HG03460 (cell line): ENCODE results near the gene NOL4L.

Experiments used
- ATAC-seq: cut with Tn5 transposase; IDR thresholded peaks from one replicate; pipeline ENCODE4 v1.9.1; 2021; ENCODE audit not compliant: unreplicated experiment

Gene NOL4L

DNA sequence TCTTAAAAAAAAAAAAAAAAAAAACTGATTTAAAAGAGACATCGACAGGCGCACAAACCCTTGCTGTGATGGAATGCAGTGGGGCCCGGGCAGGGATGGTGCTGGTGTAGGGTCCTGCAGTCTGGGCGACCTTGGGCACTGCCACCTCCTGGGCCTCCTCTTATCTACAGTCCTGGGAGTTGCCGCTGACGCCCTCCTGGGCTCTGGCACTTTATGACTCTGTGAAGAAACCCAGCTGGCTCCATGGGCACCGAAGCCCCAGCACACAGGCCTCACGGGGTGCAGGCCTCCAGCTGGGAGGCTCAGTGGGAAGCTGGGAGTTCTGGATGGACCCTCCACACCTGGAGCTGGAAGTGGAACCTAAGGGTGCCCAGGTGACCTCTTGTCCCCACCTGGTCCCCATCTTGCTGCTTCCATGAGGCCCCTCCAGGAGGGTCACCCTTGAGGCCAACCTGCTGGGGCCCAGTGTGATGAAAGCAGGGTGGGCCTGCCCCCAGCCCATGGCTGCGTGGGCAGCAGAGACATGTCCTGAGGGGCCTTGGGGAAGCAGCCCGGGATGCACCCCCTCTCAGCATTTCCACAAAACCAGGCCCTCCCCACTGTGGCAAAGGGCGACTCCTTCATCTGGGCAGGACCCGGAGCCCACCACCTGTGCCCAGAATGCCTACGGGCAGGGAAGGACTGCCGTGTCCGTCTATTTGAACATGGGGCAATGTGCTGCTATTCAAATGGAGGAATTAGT is 122.1 kb downstream of the NOL4L start:
- ATAC-seq = no peak

DNA sequence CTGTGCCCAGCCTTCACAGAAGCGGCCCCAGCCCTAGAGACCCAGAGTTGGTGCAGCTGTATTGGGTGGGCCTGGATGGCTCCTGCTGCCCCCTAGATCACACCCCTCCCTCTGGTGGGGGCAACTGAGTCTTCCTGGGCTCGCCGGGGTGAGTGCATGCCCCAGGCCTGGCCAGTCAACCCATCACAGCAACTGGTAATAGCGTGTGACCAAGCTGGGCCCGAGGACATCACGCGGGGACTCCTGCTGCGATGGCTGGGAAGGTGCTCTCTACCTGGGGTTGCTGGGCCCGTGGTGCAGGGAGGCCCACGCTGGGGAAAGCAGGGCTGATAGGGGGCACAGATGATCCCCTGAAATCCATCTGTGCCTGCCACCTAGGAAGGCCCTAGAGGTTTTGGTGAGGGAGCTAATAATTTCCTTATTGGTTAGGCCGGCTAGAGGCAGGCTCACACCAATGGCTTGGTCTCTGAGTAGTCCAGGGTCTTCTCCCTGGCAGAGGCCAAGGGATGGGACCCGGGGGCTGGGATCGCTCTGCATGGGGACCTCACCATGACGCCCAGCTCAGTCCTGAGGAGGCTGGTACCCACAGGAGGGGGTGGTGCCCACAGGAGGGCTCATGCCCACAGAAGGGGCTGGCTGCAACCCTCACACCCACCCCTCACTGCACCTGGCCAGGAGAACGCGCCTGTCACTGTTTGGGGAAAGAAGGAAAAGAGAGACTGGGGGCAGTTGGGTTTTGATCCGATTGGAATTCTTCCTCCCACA is 123.1 kb downstream of the NOL4L start:
- ATAC-seq = no peak

DNA sequence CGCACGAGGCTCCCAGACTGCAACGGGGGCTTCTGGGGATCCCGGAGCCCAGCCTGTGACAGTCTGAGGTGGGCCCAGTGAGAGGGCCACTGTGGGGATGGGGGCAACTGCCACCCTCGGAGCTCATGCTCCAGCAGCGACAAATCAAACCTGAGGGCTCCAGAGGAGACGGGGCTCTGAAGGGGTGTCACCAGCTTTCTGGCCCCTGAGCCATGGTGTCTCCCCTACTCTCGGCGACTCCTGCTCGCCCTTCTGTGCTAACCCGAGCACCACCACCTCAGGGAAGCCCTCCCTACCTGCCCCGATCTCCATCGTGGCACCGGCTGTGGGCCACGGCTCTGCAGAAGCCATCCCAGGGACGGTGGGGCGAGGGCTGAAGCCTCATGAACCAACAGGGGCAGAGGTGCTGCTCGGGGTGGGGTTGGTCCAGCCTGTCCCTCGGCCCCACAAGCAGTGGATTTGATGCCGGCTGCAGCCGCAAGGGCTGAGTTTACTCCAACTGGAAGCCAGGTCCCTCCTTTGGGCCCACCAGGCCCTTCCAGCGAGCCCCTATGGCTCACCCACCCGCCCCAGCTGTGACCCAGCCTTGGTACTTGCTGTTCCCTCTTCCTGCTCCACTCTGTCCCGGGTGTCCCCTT is 124.3 kb downstream of the NOL4L start:
- no peak for ATAC-seq

DNA sequence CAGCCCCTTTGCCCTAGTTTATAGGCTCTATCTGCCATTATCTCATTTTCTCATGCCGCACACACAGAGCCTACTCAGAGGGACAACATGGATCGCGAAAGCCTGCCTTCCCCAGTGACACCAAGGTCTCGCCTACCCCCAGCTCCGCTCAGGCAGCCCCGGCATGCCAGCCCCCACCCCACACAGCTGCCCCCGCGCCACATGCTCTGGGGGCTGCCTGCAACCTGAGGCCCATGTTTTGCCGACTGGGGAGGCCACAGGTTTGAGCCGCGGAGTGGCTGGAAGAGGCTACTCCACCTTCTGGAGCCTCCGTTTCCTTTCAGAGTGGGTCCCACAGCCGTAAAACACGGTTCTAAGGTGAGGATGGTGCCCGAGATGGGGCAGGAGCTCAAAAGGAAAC is 124.9 kb downstream of the NOL4L start:
- ATAC-seq = no peak

DNA sequence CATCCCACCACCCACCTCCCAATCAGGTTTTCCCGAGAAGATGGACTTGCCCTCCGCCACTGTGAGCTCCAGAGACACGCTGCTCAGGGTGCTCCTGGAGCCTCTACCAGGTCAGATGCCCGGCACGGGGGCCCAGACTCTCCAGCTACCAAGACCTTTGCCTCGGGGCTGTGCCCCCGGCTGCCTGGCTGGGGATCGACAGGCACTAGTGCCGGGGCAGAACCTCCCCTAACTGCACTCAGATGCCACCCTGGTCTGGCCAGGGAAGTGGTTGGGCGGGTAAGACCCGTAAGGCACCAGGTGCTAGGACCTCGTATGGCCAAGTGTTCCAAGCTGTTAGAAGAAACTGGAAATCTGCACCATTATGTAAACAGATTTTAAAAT is 126.3 kb downstream of the NOL4L start:
- no peak for ATAC-seq

DNA sequence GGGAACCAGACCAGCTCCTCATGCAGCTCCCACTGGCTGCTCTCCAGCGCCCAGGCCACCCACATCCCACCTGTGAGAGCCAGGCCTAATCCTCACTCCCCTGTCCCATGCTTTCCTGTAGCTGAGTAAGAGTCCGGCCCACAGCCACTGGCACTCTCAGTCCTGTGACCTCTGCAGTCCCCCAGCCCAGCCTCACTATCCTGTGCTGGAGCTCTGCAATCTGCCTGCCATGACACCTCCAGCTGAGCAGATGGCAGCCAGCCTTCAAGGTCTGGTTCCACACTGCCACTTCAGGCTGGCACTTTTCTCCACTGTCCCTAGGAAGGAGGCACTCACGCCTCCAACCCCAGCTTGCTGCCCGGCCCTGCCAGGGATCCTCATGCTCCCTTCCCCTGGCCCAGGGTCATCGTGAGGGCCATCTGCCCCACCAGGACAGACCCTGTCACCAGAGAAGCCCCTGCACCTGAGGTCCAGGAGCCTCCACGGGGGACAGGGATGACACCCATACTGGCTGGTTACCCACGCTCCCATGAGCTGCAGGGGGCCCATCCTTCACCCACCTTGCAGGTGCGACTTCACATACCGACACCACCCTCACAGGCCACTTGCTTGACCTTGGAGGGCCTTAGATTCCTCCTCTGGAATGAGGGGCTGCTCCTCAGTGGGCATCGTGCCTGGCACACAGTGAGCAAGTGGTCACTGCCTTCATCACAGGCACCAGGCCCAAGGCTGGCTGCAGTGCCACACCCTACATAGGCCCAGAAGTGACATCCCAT is 126.9 kb downstream of the NOL4L start:
- no peak for ATAC-seq

DNA sequence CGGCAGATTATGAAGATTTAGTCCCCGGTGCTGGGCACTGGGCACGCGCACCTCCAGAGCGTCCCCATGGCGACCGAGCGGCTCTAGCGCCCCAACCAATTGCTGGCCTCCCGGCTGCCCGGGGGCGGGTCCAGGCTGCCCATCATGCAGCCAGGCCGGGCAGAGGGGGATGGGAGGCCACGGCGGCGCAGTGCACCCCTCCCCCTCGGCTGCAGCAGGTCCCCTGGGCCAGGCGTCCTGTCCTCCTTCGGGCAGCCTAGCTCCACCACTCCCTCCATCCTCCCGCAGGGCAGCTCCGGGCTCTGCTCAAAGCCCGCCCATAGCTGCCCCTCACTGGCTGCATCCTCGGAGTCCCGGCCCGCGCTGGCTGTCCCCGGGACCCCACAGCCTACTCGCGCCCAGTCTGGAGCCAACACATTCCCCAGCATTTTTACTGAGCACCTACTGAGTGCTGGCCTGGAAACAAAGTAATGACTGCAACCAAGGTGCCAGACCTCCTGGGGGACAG is 127.6 kb downstream of the NOL4L start:
- no peak for ATAC-seq

DNA sequence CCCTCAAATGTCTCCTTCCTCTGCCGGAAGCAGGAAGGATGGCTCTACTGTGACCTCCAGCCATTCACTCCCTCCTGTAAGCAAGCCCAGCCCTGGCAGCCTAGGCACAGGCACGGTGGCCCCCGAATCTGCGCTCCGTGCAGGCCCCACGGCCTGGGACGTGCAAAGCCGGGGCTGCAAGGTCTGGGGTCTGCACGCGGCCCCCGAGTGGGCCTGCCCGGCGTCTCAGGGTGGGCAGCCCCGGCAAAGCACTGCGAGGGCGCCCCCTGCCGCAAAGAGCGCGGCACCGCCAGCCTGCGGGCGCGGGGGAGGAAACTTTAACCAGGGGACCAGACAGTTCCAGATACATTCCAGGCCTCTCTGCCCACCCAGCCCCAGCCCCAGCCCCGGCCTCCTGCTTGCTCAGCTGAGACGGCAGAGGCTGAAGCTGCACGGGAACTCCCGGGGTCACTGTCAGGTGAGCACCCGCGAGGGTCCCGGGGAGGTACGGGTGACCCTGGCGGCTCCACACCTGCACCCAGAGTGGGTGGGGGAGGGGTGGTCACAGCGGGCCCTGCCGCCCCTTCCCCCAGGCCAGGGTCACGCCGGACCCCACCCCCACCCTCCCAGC is 128.2 kb downstream of the NOL4L start:
- ATAC-seq = no peak

DNA sequence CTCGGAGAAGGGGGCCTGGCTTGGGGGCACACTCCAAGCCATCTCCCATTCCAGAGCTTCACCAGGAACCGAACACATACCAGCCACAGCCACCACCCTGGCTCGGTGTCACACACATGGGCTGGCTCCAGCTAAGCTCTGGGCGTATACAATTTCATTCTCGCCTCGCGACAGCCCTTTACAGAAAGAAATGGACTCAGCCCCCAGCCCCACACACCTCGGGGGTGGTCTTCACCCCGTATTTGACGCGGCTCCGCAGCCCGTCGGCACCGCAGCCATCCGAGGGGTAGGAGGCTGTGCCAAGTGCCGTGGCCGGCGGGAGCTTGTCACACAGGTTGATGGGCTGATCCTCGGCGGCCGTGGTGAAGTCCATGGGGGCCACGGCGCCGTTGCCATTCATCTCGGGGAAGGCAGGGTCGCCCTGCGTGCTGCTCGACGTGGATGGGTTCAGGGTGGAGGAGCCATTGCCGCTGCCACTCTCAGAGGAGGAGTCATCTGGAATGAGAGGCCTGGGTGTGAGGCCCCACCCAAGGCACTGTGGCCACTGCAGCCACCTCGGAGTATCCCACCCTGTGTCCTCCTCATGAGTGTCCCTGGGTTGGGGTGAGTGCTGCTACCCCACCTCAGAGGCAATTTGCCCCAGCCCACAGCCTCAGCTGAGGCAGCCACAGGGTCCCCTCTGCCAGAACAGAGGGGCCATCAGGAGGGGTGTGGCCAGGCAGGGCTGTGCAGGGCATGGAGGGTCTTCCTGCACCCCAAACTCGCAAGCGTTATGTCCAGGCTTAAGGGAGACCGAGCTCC is 129.0 kb downstream of the NOL4L start:
- no peak for ATAC-seq

DNA sequence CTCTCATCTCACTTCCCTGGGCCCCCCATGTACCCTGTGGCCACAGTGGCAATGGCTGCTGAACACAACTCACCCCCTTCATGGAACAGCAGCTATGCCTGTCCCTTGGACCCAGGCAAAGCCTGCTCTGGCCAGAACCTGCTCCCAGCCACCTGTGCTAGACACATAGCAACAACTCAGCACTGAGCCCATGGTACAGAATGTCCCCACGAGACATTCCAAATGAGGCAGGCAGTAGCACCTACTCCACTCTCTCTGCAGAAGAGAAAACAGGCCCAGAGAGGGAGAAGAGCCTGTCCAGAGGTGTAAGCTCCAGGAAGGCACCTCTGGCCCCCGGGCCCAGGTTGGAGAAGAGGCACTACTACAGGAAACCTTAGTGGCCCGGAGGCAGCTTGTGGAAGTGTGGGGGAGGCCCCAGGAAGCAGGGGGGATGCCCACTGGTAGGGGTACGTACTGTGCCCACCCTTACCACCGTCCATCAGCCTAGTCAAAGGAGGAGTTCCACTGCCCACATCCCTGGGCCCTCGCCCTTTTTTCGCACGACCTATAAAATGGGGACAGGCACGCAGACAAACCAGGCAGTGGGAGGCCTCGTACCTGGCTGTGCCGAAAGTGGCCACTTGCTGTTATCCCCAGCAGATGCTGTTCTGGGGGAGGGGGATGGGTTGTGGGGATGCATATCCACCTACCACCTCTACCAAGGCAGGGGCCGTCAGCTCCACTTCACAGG is 129.8 kb downstream of the NOL4L start:
- no peak for ATAC-seq

DNA sequence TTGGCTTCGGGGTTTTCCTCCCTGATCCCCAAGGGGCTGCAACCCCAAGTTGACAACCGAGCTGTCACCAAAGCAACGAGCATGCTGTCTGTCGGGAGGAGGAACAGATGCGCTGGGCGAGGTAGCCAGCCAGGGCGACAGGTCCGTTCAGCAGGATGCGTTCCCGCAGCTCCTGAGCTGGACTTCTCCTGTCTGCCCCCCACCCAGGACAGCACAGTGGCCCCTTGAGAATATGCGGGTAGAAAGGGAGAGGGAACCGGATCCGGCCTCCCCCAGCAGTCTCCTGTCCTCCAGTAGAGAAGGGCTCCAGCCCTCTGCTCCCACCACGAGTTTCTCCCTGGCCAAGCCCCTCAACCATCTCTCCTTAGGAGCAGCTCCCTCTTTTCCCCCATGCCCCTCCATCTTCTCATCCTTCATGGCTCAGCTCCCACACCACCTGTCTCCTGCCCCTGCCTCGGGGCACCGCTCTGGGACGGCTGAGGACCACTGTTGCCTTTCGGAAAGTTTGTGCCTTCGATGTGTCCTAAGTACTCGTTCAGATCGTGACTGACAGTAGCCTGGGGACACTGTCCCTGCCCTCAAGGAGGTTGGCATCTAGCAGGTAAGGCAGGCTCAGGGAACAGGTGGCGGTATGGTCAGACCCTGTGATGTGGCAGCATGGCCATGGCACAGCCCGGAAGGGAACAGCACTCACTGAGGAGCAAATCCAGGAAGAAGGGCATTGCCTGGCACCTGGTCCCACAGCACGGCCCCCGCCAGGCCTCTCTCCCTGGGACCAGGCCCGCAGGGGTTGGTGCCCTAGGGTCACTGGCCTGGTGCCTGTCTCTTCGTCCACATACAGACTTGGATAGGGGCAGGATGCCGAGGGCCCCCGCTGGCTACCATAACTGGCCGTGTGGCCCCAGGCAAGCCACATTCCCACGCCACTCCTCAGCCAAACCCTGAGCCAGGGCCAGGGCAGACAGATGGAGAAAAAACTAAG is 130.7 kb downstream of the NOL4L start:
- no peak for ATAC-seq

DNA sequence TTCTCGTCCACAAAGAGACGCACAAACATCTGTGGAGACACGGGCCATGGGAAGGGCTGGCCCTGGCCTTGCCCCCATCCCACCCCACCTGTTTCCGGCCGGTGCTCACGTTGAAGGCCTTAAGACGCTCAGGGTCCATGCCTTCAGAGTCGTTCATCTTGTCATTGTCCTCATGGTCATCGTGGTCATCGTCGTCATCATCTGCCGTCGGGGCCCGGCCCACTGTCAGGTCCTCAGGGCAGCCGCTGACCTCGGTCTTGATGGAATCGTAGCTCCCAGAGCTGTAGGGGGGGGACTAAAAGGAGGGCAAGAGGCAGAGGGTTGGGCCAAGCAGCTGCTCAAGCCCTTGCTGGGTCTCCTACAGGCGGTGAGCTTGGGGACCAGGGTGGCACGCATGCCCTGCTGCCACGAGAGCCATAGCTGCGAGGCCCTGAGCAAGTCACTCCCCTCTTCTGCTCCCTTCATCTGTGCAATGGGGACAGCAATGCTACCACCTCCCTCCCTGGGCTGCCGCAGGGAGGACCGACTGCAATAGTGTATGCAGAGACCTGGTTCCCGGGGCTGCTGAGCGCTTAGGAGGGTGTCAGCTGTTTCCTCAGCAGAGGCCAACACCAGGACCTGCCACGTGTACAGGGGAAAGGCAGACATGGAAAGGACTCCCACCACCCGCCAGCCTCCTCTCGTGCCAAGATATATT is 131.5 kb downstream of the NOL4L start:
- no peak for ATAC-seq

DNA sequence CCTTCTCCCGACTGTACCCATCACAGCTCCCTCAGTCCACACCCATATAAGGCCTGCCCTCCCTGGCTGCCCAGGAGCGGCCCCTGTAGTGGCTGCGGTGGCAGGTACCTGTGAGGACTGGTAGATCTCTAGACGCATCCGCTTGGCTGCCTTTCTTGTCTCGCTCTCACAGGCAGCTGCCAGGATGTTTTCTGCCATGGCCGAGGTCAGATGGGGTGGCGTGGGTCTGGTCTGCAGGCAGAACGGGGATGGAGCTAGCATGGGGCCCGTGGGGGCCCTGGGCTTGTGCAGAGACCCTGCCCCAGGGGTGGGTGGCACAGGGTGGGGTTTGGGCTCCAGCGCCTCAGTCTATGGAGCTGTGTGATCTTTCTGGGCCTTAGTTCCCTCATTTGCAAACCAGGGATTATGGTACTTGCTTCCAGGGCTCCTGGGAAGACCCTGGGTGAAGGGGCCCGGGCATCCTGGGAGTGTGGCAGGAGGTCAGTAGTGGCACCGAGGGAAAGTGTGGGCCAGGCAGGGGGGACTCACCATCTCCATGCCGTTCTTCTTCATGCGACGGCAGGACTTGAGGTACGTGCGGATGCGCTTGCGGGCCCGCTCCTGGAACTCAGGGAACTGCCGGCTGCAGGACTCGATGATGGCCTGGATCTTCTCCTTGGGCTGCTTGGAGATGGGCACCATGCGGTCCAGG is 132.2 kb downstream of the NOL4L start:
- ATAC-seq = no peak

DNA sequence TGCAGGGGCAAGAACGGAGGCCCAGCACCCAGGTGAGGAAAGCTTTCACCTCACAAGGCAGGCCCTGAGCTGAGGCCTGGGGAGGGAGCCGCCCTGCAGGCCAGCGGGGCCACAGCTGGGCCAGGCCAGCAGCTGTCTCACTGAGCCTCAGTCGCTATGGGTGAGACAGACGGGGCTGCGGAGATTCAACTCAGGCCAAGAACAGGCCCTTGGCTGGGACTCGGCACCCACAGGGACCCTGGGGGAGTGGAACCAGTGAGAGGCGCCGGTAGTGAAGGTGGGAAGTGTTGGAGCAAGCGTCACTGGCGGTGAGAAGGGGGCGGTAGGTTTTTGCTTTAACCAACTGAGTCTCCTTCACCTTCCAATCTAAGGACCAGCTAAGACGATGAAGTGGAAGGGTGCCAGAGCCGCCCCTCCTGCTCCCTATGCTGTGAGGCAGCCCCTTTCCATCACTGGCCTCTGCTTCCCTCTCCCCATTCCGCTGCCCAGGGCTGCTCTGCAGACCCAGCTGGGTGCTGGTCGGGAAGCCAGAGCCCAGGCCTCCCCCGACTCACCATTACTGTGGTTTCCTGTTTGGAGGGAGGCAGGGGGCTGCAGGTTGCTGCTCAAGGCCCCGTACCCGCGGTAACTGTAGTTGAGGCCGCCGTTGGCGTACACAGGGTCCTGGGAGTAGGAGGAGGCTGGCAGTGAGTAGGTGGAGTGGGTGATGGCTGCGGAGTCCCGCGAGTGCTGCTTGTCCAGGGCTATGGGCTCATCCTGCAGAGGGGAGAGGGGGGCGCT is 133.3 kb downstream of the NOL4L start:
- ATAC-seq = no peak

DNA sequence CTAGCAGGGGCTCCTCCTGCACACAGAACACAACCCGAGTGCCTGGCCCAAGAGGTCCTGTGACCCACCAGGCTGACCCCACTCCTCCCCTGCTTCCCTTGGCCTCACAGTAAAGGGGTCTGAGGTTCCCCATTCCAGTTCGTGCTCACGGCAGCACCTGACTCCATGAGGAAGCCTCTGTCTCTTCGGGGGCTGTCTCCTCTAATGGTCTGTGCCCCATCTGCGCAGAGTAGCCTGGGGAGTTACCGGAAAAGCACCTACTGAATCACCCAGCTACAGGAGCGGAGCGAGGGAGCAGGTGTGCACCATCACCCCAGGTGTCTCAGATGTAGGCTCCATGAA is 133.8 kb downstream of the NOL4L start:
- no peak for ATAC-seq

DNA sequence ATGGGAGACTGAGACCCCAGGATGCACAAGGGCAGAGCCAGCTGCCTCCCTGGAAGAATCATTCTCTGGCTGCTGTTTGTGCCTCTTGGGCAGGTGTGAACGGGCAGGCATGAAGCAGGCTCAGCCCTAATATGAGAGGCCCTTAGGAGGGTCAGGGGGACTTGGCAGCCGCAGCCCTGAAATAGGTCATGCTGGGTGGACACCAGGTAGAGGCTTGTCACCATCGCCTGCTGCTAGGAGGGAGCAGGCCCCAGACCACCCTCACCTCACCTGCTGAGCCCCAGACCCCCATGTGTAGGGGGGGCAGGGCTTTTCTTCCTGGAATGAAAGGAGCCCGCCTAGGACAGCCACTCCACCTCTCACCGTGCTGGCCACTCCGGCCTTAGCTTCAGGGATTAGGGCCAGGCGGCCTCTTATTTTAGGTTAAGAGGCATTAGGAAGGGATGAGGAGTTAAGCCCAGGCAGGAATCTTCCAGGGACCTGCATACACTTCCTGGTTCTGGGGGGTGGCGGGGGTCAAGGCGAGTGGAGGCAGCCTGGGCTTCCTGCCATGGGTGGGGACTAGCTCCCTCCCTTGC is 134.6 kb downstream of the NOL4L start:
- no peak for ATAC-seq
